ENCODE measurements around the gene LIMK1.

Gene LIMK1

GRCh38 chr7:74056096-74056915 is 27.3 kb upstream of the LIMK1 start:
- DNase-seq (ENCODE audit: low read depth), result no peak

GRCh38 chr7:74057216-74057925 is 26.2 kb upstream of the LIMK1 start:
- no peak for DNase-seq (ENCODE audit: low read depth)

- DNase-seq (ENCODE audit: low read depth), result no peak
These were observed 25.6 kb upstream of the LIMK1 start for GRCh38 chr7:74057987-74058386.

GRCh38 chr7:74058486-74058885 is 25.1 kb upstream of the LIMK1 start:
- no peak for DNase-seq (ENCODE audit: low read depth)

GRCh38 chr7:74059037-74059436 is 24.6 kb upstream of the LIMK1 start:
- no peak for DNase-seq (ENCODE audit: low read depth)

GRCh38 chr7:74059681-74060588 is 23.7 kb upstream of the LIMK1 start:
- DNase-seq (ENCODE audit: low read depth), result no peak

- peak; percentile 90 for DNase-seq (ENCODE audit: low read depth)
These were observed 21.6 kb upstream of the LIMK1 start for GRCh38 chr7:74061840-74062539.

- no peak for DNase-seq (ENCODE audit: low read depth)
These were observed 20.4 kb upstream of the LIMK1 start for GRCh38 chr7:74063223-74063641.

GRCh38 chr7:74063646-74064045 is 20.0 kb upstream of the LIMK1 start:
- no peak for DNase-seq (ENCODE audit: low read depth)

- no peak for DNase-seq (ENCODE audit: low read depth)
These were observed 18.9 kb upstream of the LIMK1 start for GRCh38 chr7:74064696-74065095.

- DNase-seq (ENCODE audit: low read depth), result no peak
These were observed 17.0 kb upstream of the LIMK1 start for GRCh38 chr7:74066626-74067025.

- DNase-seq (ENCODE audit: low read depth), result no peak
These were observed 15.1 kb upstream of the LIMK1 start for GRCh38 chr7:74068378-74069085.

- DNase-seq (ENCODE audit: low read depth), result no peak
These were observed 14.5 kb upstream of the LIMK1 start for GRCh38 chr7:74069086-74069541.

GRCh38 chr7:74069790-74070618 is 13.6 kb upstream of the LIMK1 start:
- no peak for DNase-seq (ENCODE audit: low read depth)

- DNase-seq (ENCODE audit: low read depth), result no peak
These were observed 13.0 kb upstream of the LIMK1 start for GRCh38 chr7:74070619-74070921.

- no peak for DNase-seq (ENCODE audit: low read depth)
These were observed 12.5 kb upstream of the LIMK1 start for GRCh38 chr7:74071121-74071520.

GRCh38 chr7:74074770-74075169 is 8.8 kb upstream of the LIMK1 start:
- DNase-seq (ENCODE audit: low read depth), result no peak

GRCh38 chr7:74078461-74078860 is 5.1 kb upstream of the LIMK1 start:
- no peak for DNase-seq (ENCODE audit: low read depth)

- DNase-seq (ENCODE audit: low read depth), result no peak
These were observed 861 bp upstream of the LIMK1 start for GRCh38 chr7:74082770-74083116.

- peak; percentile 79 for DNase-seq (ENCODE audit: low read depth)
These were observed 521 bp downstream of the LIMK1 start for GRCh38 chr7:74083928-74084721.

Data from ELR (cell line).